GM21717 (cell line): ENCODE results near the gene TARBP1.
A peak's percentile ranks its signal among the peaks of the same experiment; 100 is the strongest.
"Not testable (repeated sequence)": the region's sequence is repeated elsewhere in the genome, so short reads cannot be mapped to it uniquely, and the experiment has no call there.

Experiments used
- ATAC-seq: cut with Tn5 transposase; IDR thresholded peaks from one replicate; pipeline ENCODE4 v1.9.1; 2021; ENCODE audit warnings: mild to moderate bottlenecking, moderate library complexity; ENCODE audit not compliant: unreplicated experiment

TARBP1 gene

GRCh38 chr1:234437423-234438171 is 41.4 kb downstream of the TARBP1 start:
- ATAC-seq: no peak

DNA sequence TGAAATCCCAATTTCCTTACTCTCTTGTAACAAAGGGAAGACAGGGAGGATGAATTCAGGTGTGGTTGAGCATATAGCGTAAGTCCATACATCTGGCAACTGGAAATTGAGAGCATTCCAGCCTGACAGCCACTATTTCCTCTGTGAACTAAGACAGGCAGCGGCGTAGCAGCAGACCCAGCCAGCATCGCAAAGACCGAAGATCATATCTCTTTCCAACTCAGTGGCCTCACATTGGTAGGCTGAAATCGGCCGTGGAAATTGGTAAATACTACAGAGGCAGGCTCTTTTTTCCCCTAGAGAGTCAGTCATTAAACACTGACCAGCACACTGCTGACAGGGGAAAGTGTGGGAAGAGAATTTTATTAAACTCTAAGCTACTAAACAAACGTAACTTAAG is 43.4 kb downstream of the TARBP1 start:
- ATAC-seq: no peak

DNA sequence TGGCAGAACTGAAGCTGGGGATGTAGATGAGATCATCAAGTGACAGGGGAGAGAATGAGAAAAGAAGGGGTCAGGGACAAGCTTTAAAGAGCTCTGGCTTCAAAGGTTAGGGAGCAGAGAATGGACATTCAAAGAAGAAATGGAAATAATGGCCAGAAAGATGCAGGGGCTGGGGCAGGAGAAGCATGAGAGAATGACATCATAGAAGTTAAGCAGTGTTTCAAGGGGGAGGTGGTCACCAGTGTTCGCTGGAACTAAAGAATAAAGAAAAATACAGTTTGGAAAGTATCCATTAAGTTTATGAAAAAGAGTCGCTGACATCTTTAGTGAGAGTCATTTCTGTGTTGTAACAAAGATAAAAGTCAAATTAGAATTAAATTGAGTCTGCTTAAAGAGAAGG is 44.3 kb downstream of the TARBP1 start:
- no peak for ATAC-seq

DNA sequence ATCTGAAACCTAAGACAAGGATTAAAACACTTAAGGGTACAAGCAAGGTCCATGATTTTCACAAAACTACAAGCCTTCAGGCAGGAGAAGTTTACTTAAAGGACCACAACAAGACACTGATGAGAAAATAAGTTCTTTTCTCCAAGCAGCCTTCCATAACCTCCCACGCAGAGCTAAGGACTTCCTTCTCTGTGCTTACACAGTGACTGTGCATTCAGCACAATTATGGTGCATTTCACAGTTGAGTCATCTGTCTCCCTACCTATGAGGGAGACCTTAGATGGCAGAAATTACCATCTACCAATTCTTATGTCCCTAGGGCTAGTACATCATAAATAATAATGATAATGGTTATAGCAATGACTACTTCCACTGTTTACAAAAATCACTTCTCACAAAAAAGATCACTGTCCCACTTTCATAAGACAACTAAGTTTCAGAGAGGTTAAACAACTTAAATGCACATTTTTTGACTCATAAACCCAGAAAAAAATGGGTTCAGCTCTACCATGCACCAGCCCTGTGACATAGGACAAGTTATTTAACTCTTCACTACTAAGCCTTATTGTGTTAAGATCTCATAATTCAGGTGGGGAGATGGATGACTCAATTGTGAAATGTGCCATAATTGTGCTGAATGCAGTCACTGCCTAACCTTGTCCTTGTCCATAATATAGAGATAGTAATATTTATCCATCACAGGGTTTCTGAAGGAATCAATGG is 45.3 kb downstream of the TARBP1 start:
- ATAC-seq: peak; percentile 70

DNA sequence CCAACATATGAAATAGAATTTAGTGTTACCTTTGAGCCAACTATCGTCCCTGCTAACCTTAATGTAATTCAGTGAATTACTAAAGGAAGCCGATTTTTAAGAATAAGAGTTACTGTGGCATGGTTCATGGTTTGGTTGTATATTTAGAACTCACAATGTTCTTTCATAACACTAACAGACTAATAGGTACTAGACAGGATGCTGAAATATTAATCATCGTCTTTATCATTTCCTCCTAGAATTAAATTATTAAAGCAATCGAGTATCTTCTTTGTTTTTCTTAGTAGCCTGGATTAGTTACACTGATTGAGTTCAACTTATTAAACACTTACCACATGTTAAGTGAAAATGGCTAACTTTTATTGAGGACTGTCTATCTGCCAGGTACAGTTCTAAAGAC is 47.7 kb downstream of the TARBP1 start:
- no peak for ATAC-seq

DNA sequence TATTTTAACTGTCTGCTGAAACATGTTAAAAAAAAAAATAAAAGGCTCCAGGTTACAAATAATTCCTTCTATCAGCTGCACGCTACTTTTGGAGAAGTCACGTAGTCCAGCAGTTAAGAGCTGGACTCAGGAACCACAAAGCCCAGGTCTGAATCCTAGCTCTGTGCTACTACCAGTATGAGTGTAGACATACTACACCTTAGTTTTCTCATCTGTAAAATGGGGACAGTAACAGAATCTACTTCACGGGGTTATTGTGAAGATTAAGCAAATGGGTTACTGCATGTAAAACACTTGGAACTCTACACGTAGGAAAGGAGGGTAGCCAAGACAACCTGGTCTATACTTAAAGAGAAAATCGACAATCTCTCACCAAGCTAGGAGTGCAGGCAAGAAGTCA is 48.3 kb downstream of the TARBP1 start:
- ATAC-seq: no peak

- no peak for ATAC-seq
Measured at GRCh38 chr1:234429434-234429806, 49.6 kb downstream of the TARBP1 start.

- no peak for ATAC-seq
Measured at GRCh38 chr1:234427950-234428646, 50.9 kb downstream of the TARBP1 start.

- no peak for ATAC-seq
Measured at GRCh38 chr1:234413990-234414389, 65.0 kb downstream of the TARBP1 start.

- ATAC-seq: no peak
Measured at GRCh38 chr1:234413485-234413884, 65.5 kb downstream of the TARBP1 start.

DNA sequence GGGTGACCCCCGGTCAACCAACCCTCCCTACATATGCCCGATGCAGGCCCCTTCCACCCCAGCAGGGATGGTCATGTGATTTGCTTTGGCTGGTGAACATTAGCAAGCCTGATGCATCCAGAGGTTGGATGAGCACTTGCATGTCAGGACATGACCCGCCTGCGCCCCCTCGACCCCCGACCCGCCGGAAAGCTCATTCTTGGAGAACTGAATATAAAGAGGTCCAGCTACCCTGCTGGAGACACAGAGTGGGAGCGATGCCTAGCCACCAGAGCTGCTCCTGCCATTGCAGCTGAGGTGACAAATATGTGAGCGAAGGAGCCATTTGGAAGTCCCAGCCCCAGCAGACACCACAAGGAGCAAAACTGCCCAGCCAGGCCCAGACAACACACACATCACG is 66.1 kb downstream of the TARBP1 start:
- no peak for ATAC-seq

DNA sequence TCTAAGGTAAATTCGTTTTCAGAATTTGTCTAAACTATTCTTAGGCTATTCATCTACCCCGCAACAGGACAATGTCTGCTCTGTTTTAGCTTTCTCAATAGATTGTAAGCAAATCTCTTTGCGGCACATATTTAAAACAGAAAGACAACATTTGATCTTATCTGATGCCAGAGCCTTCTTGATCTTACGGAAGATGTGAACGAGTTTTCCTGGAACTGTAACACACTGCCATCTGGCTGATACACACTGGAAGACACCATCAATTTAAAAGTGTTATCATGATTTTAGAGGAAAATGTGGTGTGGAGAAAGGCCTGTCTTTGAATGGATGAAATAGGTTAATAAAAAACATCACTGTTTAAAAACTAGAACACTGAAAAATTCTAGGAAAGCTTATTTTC is 69.7 kb downstream of the TARBP1 start:
- no peak for ATAC-seq

- ATAC-seq: no peak
Measured at GRCh38 chr1:234408757-234409156, 70.2 kb downstream of the TARBP1 start.

- no peak for ATAC-seq
Measured at GRCh38 chr1:234406871-234407270, 72.1 kb downstream of the TARBP1 start.

DNA sequence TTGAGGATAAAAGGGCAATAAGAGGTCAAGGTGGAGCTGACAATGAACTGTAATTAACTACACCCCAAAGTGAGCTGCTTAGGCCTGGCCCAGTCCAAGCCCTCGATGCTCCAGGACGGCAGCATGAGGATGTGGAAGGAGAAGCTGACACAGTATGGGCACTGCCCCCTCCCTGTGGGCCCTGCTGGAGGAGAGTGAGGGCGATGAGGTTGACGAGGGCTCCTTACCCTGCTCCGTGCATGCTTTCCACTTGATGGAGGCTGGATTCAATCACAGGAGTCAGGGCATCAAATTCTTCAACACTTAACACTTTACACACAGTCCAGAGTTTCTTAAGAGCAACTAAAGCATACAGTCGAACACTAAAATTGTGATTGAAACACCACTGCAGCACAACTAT is 73.3 kb downstream of the TARBP1 start:
- ATAC-seq: no peak

- no peak for ATAC-seq
Measured at GRCh38 chr1:234402939-234403338, 76.0 kb downstream of the TARBP1 start.

DNA sequence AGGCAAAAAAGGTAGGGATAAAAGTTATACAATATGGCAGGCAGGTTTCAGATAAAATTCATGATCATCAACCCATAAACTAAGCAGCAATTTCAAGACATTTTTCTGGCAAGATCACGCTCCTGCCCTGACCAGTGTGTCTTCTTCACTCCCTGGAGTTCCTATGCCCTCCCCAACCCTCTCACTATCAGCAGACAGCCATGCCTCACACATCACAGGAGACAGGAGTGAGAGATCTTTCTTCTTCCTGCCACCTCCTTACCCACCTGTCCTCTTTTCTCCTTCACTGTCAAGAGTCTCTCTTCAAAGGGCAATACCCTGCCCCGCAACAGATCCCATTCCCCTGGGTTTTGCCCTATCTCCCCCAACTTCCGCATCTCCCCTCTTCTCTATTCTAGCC is 77.3 kb downstream of the TARBP1 start:
- ATAC-seq: no peak

DNA sequence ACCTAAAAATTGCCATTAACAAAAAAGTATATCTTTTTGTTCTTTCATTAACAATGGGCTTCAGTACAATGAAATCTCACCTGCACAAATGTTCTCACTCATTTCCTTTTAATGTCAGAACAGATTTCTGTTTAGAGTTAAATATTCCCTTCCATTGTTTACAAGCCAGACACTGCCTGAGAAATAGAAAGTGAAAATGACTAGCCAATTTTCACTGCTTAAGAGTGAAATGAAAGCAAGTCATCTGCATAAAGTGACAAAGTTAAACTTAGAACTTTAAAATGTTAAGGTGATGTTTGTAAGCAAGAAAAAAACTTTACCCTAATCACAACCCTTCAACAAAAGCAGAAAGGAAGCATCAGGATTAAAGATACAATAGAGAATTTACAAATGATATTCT is 78.2 kb downstream of the TARBP1 start:
- ATAC-seq: peak; percentile 62

DNA sequence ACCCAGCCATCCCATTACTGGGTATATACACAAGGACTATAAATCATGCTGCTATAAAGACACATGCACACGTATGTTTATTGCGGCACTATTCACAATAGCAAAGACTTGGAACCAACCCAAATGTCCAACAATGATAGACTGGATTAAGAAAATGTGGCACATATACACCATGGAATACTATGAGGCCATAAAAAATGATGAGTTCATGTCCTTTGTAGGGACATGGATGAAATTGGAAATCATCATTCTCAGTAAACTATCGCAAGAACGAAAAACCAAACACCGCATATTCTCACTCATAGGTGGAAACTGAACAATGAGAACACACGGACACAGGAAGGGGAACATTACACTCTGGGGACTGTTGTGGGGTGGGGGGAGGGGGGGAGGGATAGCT is 79.5 kb downstream of the TARBP1 start:
- ATAC-seq: not testable (repeated sequence)

GRCh38 chr1:234398849-234399381 is 80.1 kb downstream of the TARBP1 start:
- ATAC-seq: peak; percentile 55

GRCh38 chr1:234397732-234398131 is 81.2 kb downstream of the TARBP1 start:
- ATAC-seq: no peak

DNA sequence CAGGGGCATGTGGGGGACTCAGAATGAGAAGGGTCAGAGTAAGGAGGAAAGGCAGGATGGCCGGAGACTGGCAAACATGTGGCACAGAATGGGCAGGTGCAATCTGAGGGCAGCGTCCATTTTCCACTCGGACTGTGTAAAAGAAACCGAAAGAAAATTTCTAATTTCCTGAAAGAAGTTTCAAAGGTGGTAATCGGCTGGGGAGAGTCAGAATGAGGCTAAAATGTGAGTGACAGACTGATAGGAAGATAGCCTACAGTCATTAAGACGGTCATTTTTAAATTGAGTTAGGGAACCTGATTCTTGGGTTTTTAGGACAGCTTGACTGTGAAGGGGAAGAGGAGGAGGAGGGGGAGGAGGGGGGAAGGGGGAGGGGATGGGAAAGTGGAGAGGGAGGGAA is 82.1 kb downstream of the TARBP1 start:
- no peak for ATAC-seq
